NCI-H1694 treated with DMSO at 0.1 percent for 48 hours (cell line): ENCODE measurements around the gene LIG1.
"Not testable (repeated sequence)": the region's sequence is repeated elsewhere in the genome, so short reads cannot be mapped to it uniquely, and the experiment has no call there.

Experiments used
- DNase-seq: peaks from one replicate; lab custom pipeline; 2025; lab: John Stamatoyannopoulos, UW

LIG1 gene

GRCh38 chr19:48070177-48070769 lies 99.9 kb downstream of the LIG1 start:
- not testable (repeated sequence) for DNase-seq

GRCh38 chr19:48069435-48069834 lies 100.7 kb downstream of the LIG1 start:
- DNase-seq, result no peak
